GM19395 (cell line): ENCODE results near the gene RNU5B-1.

Experiments used
- ATAC-seq: cut with Tn5 transposase; IDR thresholded peaks from one replicate; pipeline ENCODE4 v1.9.1; 2021; ENCODE audit warnings: mild to moderate bottlenecking, moderate library complexity; ENCODE audit not compliant: unreplicated experiment

The RNU5B-1 gene

DNA sequence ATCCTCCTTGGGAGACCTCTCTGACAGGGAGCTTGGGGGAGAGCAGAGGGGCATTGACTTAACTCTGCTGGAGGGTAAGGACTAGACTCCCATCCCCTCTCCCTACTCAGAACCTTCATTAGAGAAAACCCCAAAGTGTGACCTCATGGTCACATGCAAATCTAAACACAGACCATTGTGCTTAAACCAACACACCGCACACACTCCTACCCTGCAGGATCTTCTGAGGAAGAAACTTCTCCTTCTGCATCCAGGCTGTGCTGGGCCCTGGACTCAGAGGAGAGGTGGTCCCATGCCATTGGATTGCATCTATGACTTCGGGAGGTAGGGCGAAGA is 17.0 kb upstream of the RNU5B-1 start:
- ATAC-seq: no peak

DNA sequence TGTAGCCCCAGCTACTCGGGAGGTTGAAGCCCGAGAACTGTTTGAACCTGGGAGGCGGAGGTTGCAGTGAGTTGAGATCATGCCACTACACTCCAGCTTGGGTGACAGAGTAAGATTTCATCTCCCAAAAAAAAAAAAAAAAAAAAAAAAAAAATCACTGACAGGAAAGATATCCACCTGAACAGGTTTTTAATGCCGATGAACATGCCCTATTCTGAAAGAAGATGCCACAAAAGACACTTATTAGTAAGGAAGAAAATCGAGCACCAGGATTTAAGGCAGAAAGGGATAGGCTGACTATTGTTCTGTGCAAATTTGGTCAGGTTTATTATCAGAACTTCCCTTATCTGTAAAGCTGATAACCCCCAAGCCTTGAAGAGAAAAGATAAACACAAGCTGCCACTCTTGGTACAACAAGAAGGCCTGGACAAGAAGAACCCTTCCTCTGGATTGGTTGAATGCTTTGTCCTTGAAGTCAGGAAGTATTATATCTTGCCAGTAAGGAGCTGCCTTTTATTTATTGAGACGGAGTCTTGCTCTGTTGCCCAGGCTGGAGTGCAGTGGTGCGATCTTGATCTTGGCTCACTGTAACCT is 15.1 kb upstream of the RNU5B-1 start:
- no peak for ATAC-seq

DNA sequence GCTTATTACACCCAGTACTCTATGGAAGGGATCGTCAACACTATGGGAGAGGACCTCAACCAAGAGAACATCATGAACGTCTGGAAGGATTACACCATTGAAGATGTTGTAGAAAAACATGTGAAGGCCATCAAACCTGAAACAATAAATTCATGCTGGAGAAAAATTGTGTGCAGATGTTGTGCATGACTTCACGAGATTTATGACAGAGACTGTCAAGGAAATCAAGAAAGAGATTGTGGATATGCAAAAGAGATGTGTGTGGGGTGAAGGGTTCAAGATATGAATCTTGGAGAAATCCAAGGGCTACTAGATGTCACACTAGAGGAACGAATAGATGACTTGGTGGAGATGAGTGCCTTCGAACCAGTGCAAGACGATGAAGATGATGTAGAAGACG is 14.2 kb upstream of the RNU5B-1 start:
- ATAC-seq: no peak

DNA sequence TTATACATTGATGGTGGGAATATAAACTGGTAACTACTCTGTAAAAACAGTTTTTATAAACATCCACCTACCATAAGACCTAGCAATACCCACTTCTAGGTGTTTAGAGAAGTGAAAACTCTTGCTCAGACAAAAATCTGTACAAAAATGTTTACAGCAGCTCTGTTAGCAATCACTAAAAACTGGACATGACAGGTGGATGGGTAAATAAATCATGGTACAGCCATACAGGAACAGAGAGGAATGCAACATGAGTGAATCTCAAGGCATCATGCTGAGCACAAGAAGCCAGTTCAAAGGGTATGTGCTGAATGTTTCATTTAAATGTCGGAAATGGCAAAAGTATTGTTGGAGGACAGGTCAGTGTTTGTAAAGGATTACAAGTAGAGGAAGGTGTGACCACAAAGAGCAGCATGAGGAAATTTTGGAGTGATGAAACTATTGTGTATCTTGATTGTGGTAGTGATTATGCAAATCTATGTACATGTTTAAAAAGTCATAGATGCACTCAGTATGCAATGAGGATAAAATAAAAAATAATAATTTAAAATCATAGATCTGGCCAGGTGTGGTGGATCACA is 11.4 kb upstream of the RNU5B-1 start:
- no peak for ATAC-seq

DNA sequence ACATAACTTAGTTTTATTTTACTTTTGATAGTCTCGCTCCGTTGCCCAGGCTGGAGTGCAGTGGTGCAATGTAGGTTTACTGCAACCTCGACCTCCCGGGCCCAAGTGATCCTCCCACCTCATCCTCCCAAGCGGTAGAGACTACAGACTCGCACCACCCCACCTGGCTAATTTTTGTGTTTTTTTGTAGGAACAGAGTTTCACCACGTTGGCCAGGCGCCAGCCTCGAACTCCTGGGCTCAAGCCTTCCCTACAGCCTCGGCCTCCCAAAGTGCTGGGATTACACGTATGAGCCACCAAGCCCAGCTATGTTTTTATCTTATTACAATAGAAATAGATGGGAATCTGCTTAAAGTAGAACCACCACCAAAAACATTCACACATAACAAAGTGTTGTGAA is 5.7 kb upstream of the RNU5B-1 start:
- no peak for ATAC-seq

DNA sequence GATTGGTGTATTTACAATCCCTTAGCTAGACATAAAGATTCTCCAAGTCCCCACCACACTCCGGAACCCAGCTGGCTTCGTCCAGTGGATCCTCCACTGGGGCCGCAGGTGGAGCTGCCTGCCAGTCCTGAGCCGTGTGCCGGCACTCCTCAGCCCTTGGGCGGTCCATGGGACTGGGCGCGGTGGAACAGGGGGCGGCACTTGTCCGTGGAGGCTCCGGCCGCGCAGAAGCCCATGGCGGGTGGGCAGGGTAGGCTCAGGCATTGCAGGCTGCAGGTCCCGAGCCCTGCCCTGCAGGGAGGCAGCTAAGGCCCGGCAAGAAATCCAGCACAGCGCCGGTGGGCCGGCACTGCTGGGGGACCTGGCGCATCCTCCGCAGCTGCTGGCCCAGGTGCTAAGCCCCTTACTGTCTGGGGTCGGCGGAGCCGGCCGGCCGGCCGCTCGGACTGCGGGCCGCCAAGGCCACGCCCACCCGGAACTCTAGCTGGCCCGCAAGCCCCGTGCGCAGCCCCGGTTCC is 3.5 kb upstream of the RNU5B-1 start:
- no peak for ATAC-seq

DNA sequence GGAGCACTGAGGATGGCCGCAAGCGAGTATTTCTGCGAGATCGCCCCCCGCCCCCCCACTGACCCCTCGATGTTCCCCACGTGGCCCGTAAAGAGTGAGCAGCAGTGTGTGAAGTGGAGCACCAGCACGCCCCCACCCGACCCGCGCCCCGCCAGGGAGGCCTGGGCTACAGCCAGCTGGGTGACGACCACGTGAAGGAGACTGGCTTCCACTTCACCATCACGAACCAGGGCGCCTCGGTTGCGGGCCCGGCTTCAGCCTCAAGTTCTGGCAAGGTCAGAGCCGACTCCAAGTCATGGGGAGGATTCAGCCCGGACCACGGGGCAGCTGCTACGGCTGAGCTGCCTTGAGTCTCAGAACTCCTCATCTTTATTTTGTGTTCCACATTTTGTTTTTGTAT is 2.4 kb upstream of the RNU5B-1 start:
- ATAC-seq: no peak

DNA sequence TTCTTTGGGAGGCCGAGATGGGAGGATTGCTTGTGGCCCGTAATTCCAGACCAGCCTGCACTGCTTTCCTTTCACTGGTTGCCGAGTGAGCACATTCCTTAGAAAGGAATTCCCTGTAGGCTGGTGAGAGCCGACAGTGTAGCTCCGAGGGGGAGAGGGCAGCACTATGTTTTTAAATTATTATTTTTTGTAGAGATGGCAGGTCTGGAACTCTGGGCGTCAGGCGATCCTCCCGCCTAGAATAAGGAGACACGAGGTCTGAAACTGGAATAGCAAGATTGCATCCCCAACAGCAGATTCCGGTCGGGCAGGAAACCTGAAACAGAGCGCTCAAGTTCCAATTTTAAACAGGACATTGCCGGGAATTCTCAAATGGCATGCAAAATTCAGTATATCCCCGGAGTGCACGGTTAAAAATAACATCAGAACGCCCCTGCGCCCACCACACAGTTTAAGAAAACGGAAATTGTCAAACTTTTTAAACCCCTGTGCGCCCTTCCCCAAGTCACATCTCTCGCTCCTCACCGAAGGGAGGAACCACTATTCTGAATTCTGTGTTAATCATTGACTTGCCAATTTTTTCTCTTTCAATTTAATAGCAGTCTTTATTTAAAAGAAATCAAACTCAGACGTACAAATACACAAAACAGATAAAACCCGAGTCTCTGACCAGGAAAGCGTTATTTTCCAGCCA is 643 bp upstream of the RNU5B-1 start:
- ATAC-seq: peak; percentile 4

DNA sequence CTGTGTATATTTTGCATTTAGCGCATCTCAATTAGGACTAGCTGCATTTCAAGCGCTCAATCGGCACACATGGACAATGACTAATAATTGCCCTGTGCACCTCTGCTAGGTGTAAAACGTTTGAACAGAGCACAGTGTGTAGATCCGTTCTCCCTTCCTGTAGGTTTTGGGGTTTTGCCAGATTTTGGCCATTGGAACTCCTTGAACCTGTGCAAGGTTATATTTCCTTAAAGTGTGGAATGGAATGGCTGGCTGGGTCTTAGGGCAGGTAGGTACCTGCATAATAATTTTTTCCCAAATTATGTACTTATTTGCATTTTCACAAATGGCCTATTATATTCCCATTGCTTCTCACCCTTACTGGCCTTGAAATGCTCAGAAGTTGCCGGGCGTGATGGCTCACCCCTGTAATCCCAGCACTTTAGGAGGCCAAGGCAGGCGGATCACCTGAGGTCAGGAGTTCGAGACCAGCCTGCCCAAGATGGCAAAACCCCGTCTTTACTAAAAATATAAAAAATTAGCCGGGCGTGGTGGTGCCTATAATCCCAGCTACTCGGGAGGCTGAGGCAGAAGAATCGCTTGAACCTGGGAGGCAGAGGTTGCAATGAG is 777 bp downstream of the RNU5B-1 start:
- no peak for ATAC-seq

DNA sequence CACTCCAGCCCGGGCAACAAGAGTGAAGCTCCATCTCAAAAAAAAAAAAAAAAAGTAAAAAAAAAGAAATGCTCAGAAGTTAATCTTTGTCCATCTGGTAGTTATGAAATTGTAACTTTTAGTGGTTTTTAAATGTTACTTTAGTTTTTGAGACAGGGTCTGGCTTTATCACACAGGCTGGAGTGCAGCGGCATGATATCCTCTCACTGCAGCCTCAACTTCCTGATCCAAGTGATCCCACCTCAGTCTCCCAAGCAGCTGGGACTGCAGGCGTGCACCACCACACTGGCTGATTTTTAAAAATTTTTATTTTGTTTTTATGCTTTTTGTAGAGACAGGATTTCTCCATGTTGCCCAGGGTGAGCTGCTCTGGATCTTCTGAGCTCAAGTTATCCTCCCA is 1.3 kb downstream of the RNU5B-1 start:
- no peak for ATAC-seq

DNA sequence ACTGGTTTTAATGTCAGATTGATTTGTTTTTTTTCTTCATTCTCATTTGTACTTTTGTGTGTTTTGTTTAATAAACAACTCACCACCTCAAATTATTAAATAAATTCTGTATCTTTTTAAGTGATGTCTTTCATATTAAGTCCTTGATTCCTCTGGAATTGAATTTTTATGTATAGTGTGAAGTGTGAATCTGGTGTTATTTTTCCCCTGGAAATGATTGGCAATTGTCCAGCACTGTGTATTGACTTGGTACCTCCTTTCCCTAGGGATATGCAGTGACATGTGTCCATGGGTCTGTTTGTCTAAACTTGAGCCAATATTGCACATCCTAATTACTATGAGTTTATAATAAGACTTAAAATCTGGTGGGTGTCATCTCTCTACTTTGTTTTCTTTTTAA is 2.1 kb downstream of the RNU5B-1 start:
- no peak for ATAC-seq

DNA sequence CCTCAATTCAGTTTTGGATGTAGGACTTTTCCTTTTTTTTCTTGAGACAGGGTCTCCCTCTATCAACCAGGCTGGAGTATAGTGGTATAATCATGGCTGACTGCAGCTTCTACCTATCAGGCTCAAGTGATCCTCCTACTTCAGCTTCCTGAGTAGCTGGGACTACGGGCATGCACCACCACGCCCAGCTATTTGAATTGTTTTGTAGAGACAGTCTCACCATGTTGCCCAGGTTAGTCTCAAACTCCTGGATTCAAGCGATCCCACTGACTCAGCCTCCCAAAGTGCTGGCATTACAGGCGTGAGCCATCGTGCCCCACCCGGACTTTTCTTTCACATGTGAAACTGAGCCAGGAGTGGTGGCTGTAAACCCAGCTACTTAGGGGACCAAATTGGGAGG is 3.5 kb downstream of the RNU5B-1 start:
- ATAC-seq: no peak

DNA sequence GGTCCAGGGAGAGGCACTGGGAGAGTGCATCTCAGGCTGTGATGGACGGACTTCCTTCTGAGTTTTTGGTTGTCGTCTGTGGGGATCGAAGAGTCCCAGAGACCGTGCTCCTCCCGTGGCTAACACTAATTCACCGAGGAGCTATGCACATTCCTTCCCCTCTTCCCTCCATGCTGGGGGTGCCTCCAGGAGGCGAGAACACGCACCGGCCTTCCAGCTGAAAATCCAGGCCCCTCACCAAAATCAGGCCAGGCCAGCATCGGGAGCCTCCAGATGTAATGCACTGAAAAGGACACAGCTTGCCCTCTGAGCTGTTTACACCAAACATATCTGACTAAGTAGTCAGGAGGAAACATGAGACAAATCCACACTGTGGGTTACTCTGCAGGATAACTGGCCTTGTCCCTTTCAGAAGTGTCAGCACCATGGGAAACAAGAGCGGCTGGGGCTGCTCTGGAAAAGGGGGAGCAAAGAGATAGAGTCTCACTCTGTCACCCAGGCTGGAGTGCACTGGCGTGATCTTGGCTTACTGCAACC is 5.5 kb downstream of the RNU5B-1 start:
- ATAC-seq: no peak

DNA sequence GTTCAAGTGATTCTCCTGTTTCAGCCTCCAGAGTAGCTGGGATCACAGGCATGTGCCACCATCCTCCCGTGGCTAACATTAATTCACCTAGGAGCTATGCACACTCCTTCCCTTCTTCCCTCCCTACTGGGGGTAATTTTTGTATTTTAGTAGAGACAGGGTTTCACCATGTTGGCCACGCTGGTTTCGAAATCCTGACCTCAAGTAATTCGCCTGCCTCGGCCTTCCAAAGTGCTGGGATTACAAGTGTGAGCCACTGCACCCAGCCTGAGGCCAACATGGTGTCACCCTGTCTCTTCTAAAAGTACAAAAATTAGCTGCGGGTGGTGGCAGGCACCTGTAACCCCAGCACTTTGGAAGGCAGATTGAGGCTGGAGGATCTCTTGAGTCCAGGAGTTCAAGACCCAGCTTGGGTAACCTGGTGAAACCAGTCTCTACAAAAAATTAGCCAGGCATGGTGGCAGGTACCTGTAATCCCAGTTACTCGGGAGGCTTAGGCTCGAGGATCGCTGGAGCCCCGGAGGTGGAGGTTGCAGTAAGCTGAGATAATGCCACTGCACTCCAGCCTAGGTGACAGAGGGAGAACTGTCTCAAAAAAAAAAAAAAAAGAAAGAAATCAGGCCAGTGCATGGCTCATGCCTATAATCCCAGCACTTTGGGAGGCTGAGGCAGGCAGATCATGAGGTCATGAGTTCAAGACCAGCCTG is 6.1 kb downstream of the RNU5B-1 start:
- no peak for ATAC-seq

DNA sequence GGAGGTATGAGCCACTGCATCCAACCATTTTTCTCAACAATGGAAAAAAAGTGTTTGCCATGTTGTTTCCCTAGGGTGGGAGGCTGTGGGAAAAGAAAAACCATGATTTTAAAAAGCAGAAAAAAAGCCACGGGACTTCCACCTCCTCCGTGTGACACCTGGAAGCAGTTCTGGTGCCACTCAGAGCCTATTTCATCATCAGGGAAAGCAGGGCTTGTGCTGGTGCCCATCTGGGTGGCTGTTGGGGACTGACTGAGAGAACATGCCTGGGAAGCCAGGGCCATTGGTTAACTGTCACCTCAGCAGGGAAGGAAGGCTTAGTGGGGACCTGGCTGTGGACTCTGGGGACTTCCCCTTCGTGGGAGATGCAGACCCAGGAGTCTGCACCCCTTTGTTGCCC is 7.3 kb downstream of the RNU5B-1 start:
- no peak for ATAC-seq

DNA sequence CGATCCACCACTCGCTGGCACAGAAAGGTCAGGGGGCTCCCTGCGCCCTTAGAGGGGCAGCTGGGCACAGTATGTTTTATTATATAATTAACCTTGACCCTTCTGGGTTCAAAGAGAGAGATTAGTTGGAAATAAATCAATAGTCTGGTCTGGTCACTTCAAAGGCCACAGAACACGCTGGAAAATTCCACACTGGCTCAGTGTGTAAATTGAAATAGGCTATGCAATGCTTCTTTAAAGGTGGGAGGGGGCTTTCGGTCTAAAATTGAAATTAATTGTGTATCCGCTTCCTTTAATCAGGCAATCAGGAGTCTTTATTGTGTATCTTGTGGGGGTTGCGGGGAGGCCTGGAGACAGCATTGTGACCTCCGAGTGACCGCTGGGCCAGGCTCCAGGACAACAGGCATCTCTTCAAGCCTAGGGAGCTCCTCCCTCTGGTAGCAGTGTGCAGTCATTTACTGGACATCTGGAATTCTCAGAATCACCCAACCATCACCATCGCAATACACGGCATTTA is 8.0 kb downstream of the RNU5B-1 start:
- no peak for ATAC-seq

DNA sequence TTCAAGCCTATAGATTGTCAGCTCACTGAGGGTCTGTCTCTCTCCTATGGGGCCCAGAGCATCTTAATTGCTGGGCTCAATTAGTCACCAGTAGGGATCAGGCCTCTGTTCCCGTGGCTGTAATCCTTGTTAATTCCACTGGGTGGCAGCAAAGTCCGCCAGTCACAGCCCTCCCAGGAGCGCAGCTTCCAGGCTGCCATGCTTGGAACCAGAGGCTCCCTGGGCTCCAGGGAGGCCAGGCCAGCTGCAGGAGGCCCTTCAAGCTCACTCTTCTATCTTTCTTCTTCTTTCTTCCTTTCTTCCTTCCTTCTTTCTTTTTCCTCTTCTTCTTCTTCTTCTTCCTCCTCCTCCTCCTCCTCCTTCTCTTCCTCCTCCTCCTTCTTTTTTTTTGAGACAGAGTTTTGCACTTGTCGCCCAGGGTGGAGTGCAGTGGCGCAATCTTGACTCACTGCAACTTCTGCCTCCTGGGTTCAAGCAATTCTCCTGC is 14.4 kb downstream of the RNU5B-1 start:
- peak; percentile 56 for ATAC-seq

DNA sequence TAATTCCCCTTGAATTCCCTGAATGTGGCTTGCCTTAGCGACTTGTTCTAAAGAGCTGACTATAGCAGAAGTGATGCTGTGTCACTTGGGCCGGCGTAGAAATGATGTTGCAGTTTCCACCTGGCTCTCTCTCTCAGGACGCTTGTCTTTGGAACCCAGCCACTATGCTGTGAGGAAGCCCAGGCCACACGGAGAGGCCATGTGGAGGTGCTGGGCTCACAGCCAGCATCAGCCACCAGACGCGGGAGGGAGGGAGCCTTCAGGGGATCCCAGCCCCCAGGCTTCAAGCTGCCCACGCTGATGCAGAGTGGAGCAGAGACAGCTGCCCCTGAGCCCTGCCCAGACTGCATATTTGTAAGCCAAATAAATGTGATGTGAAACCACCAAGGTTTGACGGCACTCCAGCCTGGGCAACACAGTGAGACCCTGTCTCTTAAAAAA is 18.6 kb downstream of the RNU5B-1 start:
- no peak for ATAC-seq

DNA sequence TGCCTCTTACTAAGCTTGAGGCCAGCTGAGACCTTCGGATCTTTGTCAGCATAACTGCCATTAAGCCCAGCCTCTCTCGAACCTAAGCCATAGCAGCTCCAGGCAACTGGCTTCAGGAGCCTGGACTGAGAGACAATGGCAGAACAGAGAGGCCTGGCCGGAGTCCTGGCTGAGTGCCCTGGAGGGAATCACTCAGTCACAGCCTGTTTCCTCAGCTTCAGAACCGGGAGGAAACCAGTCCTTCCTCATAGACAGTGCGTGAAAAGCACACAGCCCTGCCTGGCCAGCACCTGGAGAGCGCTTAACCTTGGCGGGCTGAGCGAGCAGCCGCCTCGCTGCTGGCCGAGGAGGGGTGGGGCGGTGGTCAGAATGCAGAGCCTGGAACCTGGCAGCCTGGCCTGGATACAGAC is 21.6 kb downstream of the RNU5B-1 start:
- no peak for ATAC-seq

DNA sequence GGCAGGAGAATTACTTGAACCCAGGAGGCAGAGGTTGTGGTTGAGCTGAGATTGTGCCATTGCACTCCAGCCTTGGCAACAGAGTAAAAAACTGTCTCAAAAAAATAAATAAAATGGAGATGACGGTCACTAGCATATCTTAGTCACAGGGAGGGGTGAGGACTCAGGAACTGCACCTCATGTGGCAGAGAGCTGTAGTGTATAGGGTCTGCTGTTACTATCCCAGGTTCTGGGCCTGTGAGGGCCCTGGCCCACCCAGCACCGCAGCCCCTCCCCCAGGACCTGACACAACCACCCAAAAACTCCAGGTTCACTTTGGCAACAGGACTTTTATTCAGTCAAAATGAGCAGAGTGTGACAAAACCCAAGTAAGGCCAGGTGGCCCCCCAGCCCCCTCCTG is 22.3 kb downstream of the RNU5B-1 start:
- ATAC-seq: no peak
